ENCODE results near the gene SUMO4. TPM values are rescaled to one million over a fixed set of nuclear protein-coding genes. Genes with fewer than 3 reads are reported as not detected.

The SUMO4 gene
- total RNA-seq, 3 donors from 2014 or later (not counting 1 experiment from before 2014, with no cell fraction given), result 3.4 to 5.3 (median 4.8) TPM

GRCh38 chr6:149363154-149363553 is 36.9 kb upstream of the SUMO4 start:
- Mint-ChIP-seq H3K4me1 (peaks cover 48 to 49% of the 10 kb centered on the region in 2 donors), H3K9me3 (no peaks in the 10 kb centered on the region), H3K27ac (no peak overlapping the region), H3K27me3 (ENCODE audit: low read depth in 2 of 2) (no peaks in the 10 kb centered on the region), H3K4me3 (no peak overlapping the region), H3K36me3 (no peaks in the 10 kb centered on the region)
- TF ChIP-seq CTCF (IDR thresholded peaks at IDR 0.05), result no peak
- H3K9me3 ChIP-seq (ENCODE audit: control insufficient read depth, insufficient read depth, low read length), result no peaks in the 10 kb centered on the region
- no CpG with 5 or more reads among the region's 1 CpG for WGBS (ENCODE audit: insufficient coverage)
- DNase-seq (no peak), ATAC-seq (no peak)
- intact Hi-C loops (cut with micrococcal nuclease), result no loop called here
- H3K4me3 ChIP-seq (ENCODE audit: low read length), result no peak overlapping the region
- H3K4me1 ChIP-seq (ENCODE audit: control insufficient read depth, insufficient read depth, low read length), result no peaks in the 10 kb centered on the region
- H3K27me3 ChIP-seq (ENCODE audit: control insufficient read depth, insufficient read depth, low read length), result no peaks in the 10 kb centered on the region
- no peaks in the 10 kb centered on the region for H3K36me3 ChIP-seq (ENCODE audit: control insufficient read depth, insufficient read depth, low read length)
- H3K27ac ChIP-seq (ENCODE audit: low read length), result no peak overlapping the region

GRCh38 chr6:149364557-149364956 is 35.5 kb upstream of the SUMO4 start:
- WGBS (ENCODE audit: insufficient coverage), result 100% methylated on average over 2 of the region's 2 CpGs
- Histone ChIP-seq H3K4me1 (ENCODE audit: control insufficient read depth, insufficient read depth, low read length) (no peaks in the 10 kb centered on the region), H3K27ac (ENCODE audit: low read length) (no peak overlapping the region), H3K27me3 (ENCODE audit: control insufficient read depth, insufficient read depth, low read length) (no peaks in the 10 kb centered on the region), H3K4me3 (ENCODE audit: low read length) (no peak overlapping the region), H3K36me3 (ENCODE audit: control insufficient read depth, insufficient read depth, low read length) (no peaks in the 10 kb centered on the region), H3K9me3 (ENCODE audit: control insufficient read depth, insufficient read depth, low read length) (no peaks in the 10 kb centered on the region)
- H3K9me3 Mint-ChIP-seq, result no peaks in the 10 kb centered on the region
- no peak overlapping the region for H3K4me3 Mint-ChIP-seq
- ATAC-seq, result no peak
- intact Hi-C loops (cut with micrococcal nuclease), result no loop called here
- H3K4me1 Mint-ChIP-seq, result peaks cover 35 to 38% of the 10 kb centered on the region in 2 donors
- no peaks in the 10 kb centered on the region for H3K36me3 Mint-ChIP-seq
- no peak for TF ChIP-seq CTCF (IDR thresholded peaks at IDR 0.05)
- no peak for DNase-seq
- no peak overlapping the region for H3K27ac Mint-ChIP-seq
- H3K27me3 Mint-ChIP-seq (ENCODE audit: low read depth in 2 of 2), result no peaks in the 10 kb centered on the region

- H3K4me1 ChIP-seq (ENCODE audit: control insufficient read depth, insufficient read depth, low read length), result no peaks in the 10 kb centered on the region
- DNase-seq (peak in 1 of 2 donors; percentile 21), ATAC-seq (no peak)
- intact Hi-C loops (cut with micrococcal nuclease), result loop anchor here (5.0 kb wide), 1 partner anchor 48 kb away; the partner anchor contains the start of gene TAB2
- Mint-ChIP-seq H3K9me3 (no peaks in the 10 kb centered on the region), H3K27me3 (ENCODE audit: low read depth in 2 of 2) (no peaks in the 10 kb centered on the region), H3K4me1 (peaks cover 32 to 36% of the 10 kb centered on the region in 2 donors), H3K4me3 (no peak overlapping the region), H3K36me3 (no peaks in the 10 kb centered on the region), H3K27ac (no peak overlapping the region)
- H3K27ac ChIP-seq (ENCODE audit: low read length), result no peak overlapping the region
- no peaks in the 10 kb centered on the region for H3K27me3 ChIP-seq (ENCODE audit: control insufficient read depth, insufficient read depth, low read length)
- H3K36me3 ChIP-seq (ENCODE audit: control insufficient read depth, insufficient read depth, low read length), result peaks cover 3% of the 10 kb centered on the region
- H3K4me3 ChIP-seq (ENCODE audit: low read length), result no peak overlapping the region
- TF ChIP-seq CTCF (IDR thresholded peaks at IDR 0.05), result no peak
- H3K9me3 ChIP-seq (ENCODE audit: control insufficient read depth, insufficient read depth, low read length), result no peaks in the 10 kb centered on the region
Observed at GRCh38 chr6:149365197-149365596, 34.9 kb upstream of the SUMO4 start.

- ATAC-seq (peak in 2 of 3 donors; percentile 42 to 63), DNase-seq (peak in 1 of 2 donors; percentile 61)
- H3K9me3 Mint-ChIP-seq, result no peaks in the 10 kb centered on the region
- Histone ChIP-seq H3K4me1 (ENCODE audit: control insufficient read depth, insufficient read depth, low read length) (no peaks in the 10 kb centered on the region), H3K27ac (ENCODE audit: low read length) (peak overlapping the region; percentile 17), H3K9me3 (ENCODE audit: control insufficient read depth, insufficient read depth, low read length) (no peaks in the 10 kb centered on the region), H3K36me3 (ENCODE audit: control insufficient read depth, insufficient read depth, low read length) (peaks cover 6% of the 10 kb centered on the region), H3K27me3 (ENCODE audit: control insufficient read depth, insufficient read depth, low read length) (no peaks in the 10 kb centered on the region), H3K4me3 (ENCODE audit: low read length) (no peak overlapping the region)
- 30% methylated on average over 2 of the region's 4 CpGs for WGBS (ENCODE audit: insufficient coverage)
- no peaks in the 10 kb centered on the region for H3K27me3 Mint-ChIP-seq (ENCODE audit: low read depth in 2 of 2)
- intact Hi-C loops (cut with micrococcal nuclease), result loop anchor here (5.0 kb wide), 1 partner anchor 49 kb away; the partner anchor contains the start of gene TAB2
- H3K4me1 Mint-ChIP-seq, result peaks cover 30% of the 10 kb centered on the region in 2 donors
- no peak for TF ChIP-seq CTCF (IDR thresholded peaks at IDR 0.05)
- no peak overlapping the region for H3K27ac Mint-ChIP-seq
- no peaks in the 10 kb centered on the region for H3K36me3 Mint-ChIP-seq
- H3K4me3 Mint-ChIP-seq, result no peak overlapping the region
Observed at GRCh38 chr6:149366267-149366921, 33.7 kb upstream of the SUMO4 start.

All from natural killer cell (primary cell).